Neuronal stem cell (in vitro differentiated cells): ENCODE data around the gene CEP170B.

Experiments used
- DNase-seq: peaks from one replicate; pipeline ENCODE4 v3.0.0-alpha.2; 2013; ENCODE audit warnings: low spot score
- H2AFZ ChIP-seq: one replicate; pipeline ENCODE4 v1.6.1; 2013; ENCODE audit warnings: mild to moderate bottlenecking, low read length, inconsistent platforms
- H2AK5ac ChIP-seq: 2 replicates; pipeline ENCODE4 v1.6.1; 2013; ENCODE audit warnings: low read depth, mild to moderate bottlenecking, inconsistent platforms, low read length, moderate library complexity, mixed read lengths
- H2BK120ac ChIP-seq: 2 replicates; pipeline ENCODE4 v1.6.1; 2013; ENCODE audit warnings: low read depth, mild to moderate bottlenecking, inconsistent platforms, low read length, moderate library complexity, mixed read lengths
- H2BK12ac ChIP-seq: one replicate; pipeline ENCODE4 v1.6.1; 2013; ENCODE audit warnings: low read length, inconsistent platforms
- H2BK15ac ChIP-seq: 2 replicates; pipeline ENCODE4 v1.6.1; 2013; ENCODE audit warnings: mild to moderate bottlenecking, low read length, inconsistent platforms, mixed read lengths
- H2BK5ac ChIP-seq: one replicate; pipeline ENCODE4 v1.6.1; 2013; ENCODE audit warnings: inconsistent platforms, mild to moderate bottlenecking, low read length, moderate library complexity
- H3K14ac ChIP-seq: one replicate; pipeline ENCODE4 v1.6.1; 2013; ENCODE audit warnings: low read length, inconsistent platforms
- H3K18ac ChIP-seq: 2 replicates; pipeline ENCODE4 v1.6.1; 2013; ENCODE audit warnings: low read length, inconsistent platforms
- H3K23ac ChIP-seq: 2 replicates; pipeline ENCODE4 v1.6.1; 2013; ENCODE audit warnings: low read depth, mild to moderate bottlenecking, mixed read lengths, low read length, inconsistent platforms; ENCODE audit not compliant: poor library complexity
- H3K27ac ChIP-seq: replicated peaks from 3 replicates; pipeline ENCODE4 v1.5.1; 2013; ENCODE audit warnings: low read length, inconsistent platforms
- H3K27me3 ChIP-seq, 3 experiments: 2 replicates each; pipeline ENCODE4 v1.6.1; 2013; ENCODE audit warnings: low read length in 3 of 3, mild to moderate bottlenecking in 2 of 3, inconsistent platforms in 1 of 3, low read depth in 1 of 3, mixed read lengths in 1 of 3, moderate library complexity in 1 of 3; ENCODE audit not compliant: control insufficient read depth in 3 of 3, insufficient read depth in 3 of 3
- H3K36me3 ChIP-seq, 2 donors: replicated peaks in 1 of 2; 2 replicates each; pipeline ENCODE4 v1.6.1; 2013; ENCODE audit warnings: low read length in 2 of 2; ENCODE audit not compliant: control insufficient read depth in 2 of 2, insufficient read depth in 2 of 2
- H3K4ac ChIP-seq: 2 replicates; pipeline ENCODE4 v1.6.1; 2013; ENCODE audit warnings: inconsistent platforms, mild to moderate bottlenecking, low read length, moderate library complexity
- H3K4me1 ChIP-seq, 2 donors: 1 replicate in 1 of 2; 2 replicates in 1 of 2; pipeline ENCODE4 v1.6.1; 2013; ENCODE audit warnings: low read length in 2 of 2, low read depth in 1 of 2; ENCODE audit not compliant: control insufficient read depth in 2 of 2, insufficient read depth in 1 of 2
- H3K4me2 ChIP-seq: one replicate; pipeline ENCODE4 v1.6.1; 2013; ENCODE audit warnings: mild to moderate bottlenecking, low read length, inconsistent platforms; ENCODE audit not compliant: insufficient read depth, poor library complexity, severe bottlenecking
- H3K4me3 ChIP-seq, 2 donors: 2 replicates each; pipeline ENCODE4 v1.5.1; 2013; ENCODE audit warnings: low read length in 2 of 2, mild to moderate bottlenecking in 2 of 2, inconsistent platforms in 1 of 2, moderate library complexity in 1 of 2
- H3K79me1 ChIP-seq: one replicate; pipeline ENCODE4 v1.6.1; 2013; ENCODE audit warnings: low read depth, mild to moderate bottlenecking, inconsistent platforms, low read length, moderate library complexity
- H3K9ac ChIP-seq: one replicate; pipeline ENCODE4 v1.6.1; 2013; ENCODE audit warnings: mild to moderate bottlenecking, low read depth, low read length, inconsistent platforms; ENCODE audit not compliant: poor library complexity
- H3K9me3 ChIP-seq, 2 donors: replicated peaks in 1 of 2; 2 replicates each; pipeline versions ENCODE3 to v1.6.1; 2013; ENCODE audit warnings: low read length in 2 of 2, mild to moderate bottlenecking in 2 of 2, inconsistent platforms in 1 of 2, low read depth in 1 of 2, mixed read lengths in 1 of 2, moderate library complexity in 1 of 2; ENCODE audit not compliant: control insufficient read depth in 2 of 2, insufficient read depth in 1 of 2
- H4K8ac ChIP-seq: one replicate; pipeline ENCODE4 v1.6.1; 2013; ENCODE audit warnings: low read depth, mild to moderate bottlenecking, inconsistent platforms, low read length, moderate library complexity
- H4K91ac ChIP-seq: one replicate; pipeline ENCODE4 v1.6.1; 2013; ENCODE audit warnings: low read length, low read depth, mild to moderate bottlenecking, inconsistent platforms; ENCODE audit not compliant: poor library complexity
- WGBS, 2 donors: extraction: QIAGEN DNeasy Blood & Tissue Kit; methylation state at CpG; one replicate each; pipeline ENCODE4 v1.1.7; 2013; ENCODE audit warnings: missing lambda C conversion rate in 2 of 2, mixed read lengths in 1 of 2; ENCODE audit not compliant: insufficient read length in 2 of 2, insufficient replicate concordance in 1 of 2; ENCODE audit errors: extremely low coverage in 2 of 2; 5-methylcytosine and 5-hydroxymethylcytosine counted together

CEP170B gene

GRCh38 chr14:104897330-104898194 lies 32.5 kb downstream of the CEP170B start:
- no peaks in the 10 kb centered on the region for H3K9me3 ChIP-seq
- DNase-seq = no peak
- peak overlapping the region; percentile 71 for H3K14ac ChIP-seq
- peaks cover 0 to 27% (median 0%) of the 10 kb centered on the region in 3 experiments for H3K27me3 ChIP-seq
- H2BK15ac ChIP-seq = peak overlapping the region; percentile 26
- no peak overlapping the region for H4K8ac ChIP-seq
- no peak overlapping the region for H2BK120ac ChIP-seq
- no peak overlapping the region for H3K23ac ChIP-seq
- no peak overlapping the region for H3K4me2 ChIP-seq
- H3K18ac ChIP-seq = no peak overlapping the region
- peak overlapping the region; percentile 66 for H2BK5ac ChIP-seq
- H3K4me3 ChIP-seq = no peak overlapping the region
- H3K4me1 ChIP-seq = peaks cover 0 to 6% of the 10 kb centered on the region in 2 donors
- H3K27ac ChIP-seq = no peak overlapping the region
- no peak overlapping the region for H3K4ac ChIP-seq
- peak overlapping the region; percentile 6 for H2AK5ac ChIP-seq
- H2AFZ ChIP-seq = no peak overlapping the region
- WGBS, 2 donors = no CpG with 5 or more reads among the region's 37 CpGs
- H3K36me3 ChIP-seq = no peaks in the 10 kb centered on the region
- H3K79me1 ChIP-seq = no peaks in the 10 kb centered on the region
- no peak overlapping the region for H2BK12ac ChIP-seq
- no peak overlapping the region for H4K91ac ChIP-seq
- H3K9ac ChIP-seq = no peak overlapping the region

- Histone ChIP-seq H3K23ac (no peak overlapping the region), H2BK15ac (peak overlapping the region; percentile 26), H2BK120ac (no peak overlapping the region), H3K36me3 (no peaks in the 10 kb centered on the region), H3K4me2 (no peak overlapping the region), H2BK12ac (no peak overlapping the region), H4K8ac (no peak overlapping the region), H3K14ac (peak overlapping the region; percentile 71), H3K18ac (peak overlapping the region; percentile 76), H3K4me1 (no peaks in the 10 kb centered on the region), H3K4me3 (no peak overlapping the region), H3K9me3 (peaks cover 0 to under 1% of the 10 kb centered on the region in 2 donors), H3K4ac (no peak overlapping the region), H4K91ac (no peak overlapping the region), H3K27ac (no peak overlapping the region), H2AFZ (no peak overlapping the region), H2BK5ac (no peak overlapping the region), H3K79me1 (no peaks in the 10 kb centered on the region), H3K9ac (no peak overlapping the region), H2AK5ac (no peak overlapping the region), H3K27me3 (peaks cover 0 to 28% (median 0%) of the 10 kb centered on the region in 3 experiments)
- WGBS, 2 donors = no CpG with 5 or more reads among the region's 7 CpGs
- DNase-seq = no peak
Observed at GRCh38 chr14:104898195-104898558, 33.1 kb downstream of the CEP170B start.

- Histone ChIP-seq H3K4ac (no peak overlapping the region), H4K91ac (no peak overlapping the region), H2BK120ac (no peak overlapping the region), H4K8ac (no peak overlapping the region), H3K9me3 (peaks cover 2 to 5% of the 10 kb centered on the region in 2 donors), H3K4me3 (no peak overlapping the region), H3K18ac (peak overlapping the region; percentile 74), H3K79me1 (no peaks in the 10 kb centered on the region), H3K4me2 (no peak overlapping the region), H3K4me1 (no peaks in the 10 kb centered on the region), H2BK12ac (peak overlapping the region; percentile 49), H2AK5ac (peak overlapping the region; percentile 42), H3K36me3 (no peaks in the 10 kb centered on the region), H3K14ac (peak overlapping the region; percentile 84), H2BK15ac (peak overlapping the region; percentile 39), H2AFZ (peak overlapping the region; percentile 51), H3K27ac (no peak overlapping the region), H2BK5ac (no peak overlapping the region), H3K27me3 (peaks cover 0 to 36% (median 0%) of the 10 kb centered on the region in 3 experiments), H3K9ac (no peak overlapping the region), H3K23ac (peak overlapping the region; percentile 89)
- no peak for DNase-seq
- no CpG with 5 or more reads among the region's 24 CpGs for WGBS, 2 donors
Observed at GRCh38 chr14:104898870-104899510, 33.9 kb downstream of the CEP170B start.

DNA sequence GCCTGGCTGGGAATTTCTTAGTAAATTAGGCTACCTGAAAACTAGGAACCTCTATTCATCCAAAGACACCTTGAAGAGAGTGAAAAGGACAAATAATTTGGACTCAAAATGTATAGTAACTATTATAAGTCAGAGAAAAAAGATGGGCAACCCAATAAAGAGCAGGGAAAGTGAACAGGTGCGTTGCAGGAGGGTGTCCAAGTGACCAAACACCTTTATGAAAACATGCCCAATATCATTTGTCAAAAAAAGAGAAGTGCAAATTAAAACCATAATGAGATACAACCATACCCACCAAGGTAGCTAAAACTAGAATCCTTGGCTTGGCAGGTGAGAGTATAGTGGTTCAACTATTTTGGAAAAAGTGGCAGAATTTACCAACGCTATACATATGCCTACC lies 34.7 kb downstream of the CEP170B start:
- Histone ChIP-seq H2BK15ac (no peak overlapping the region), H2BK12ac (no peak overlapping the region), H3K23ac (no peak overlapping the region), H3K36me3 (no peaks in the 10 kb centered on the region), H3K4me3 (no peak overlapping the region), H3K27me3 (peaks cover 0 to 44% (median 0%) of the 10 kb centered on the region in 3 experiments), H3K4me1 (no peaks in the 10 kb centered on the region), H4K8ac (no peak overlapping the region), H3K18ac (no peak overlapping the region), H3K27ac (no peak overlapping the region), H2AFZ (no peak overlapping the region), H3K79me1 (no peaks in the 10 kb centered on the region), H3K14ac (no peak overlapping the region), H3K4me2 (no peak overlapping the region), H4K91ac (no peak overlapping the region), H2BK5ac (no peak overlapping the region), H3K9me3 (peaks cover 2 to 5% of the 10 kb centered on the region in 2 donors), H2BK120ac (no peak overlapping the region), H3K4ac (no peak overlapping the region), H2AK5ac (no peak overlapping the region), H3K9ac (no peak overlapping the region)
- DNase-seq = no peak
- WGBS, 2 donors = no CpG with 5 or more reads among the region's 2 CpGs
